ENCODE data around the gene SOAT1.

GRCh38 chr1:179252606-179253005, 41.0 kb upstream of the SOAT1 start:
- TF ChIP-seq POLR2A (IDR thresholded peaks at IDR 0.05; ENCODE audit: low read depth, low read length), result no peak
- TF ChIP-seq USF2 (IDR thresholded peaks at IDR 0.05; ENCODE audit: low read depth, low read length), result no peak
- TF ChIP-seq CTCF (conservative IDR thresholded peaks at IDR 0.05; ENCODE audit: low read depth, low read length), result no peak
- no peak for TF ChIP-seq CHD1 (IDR thresholded peaks at IDR 0.05; ENCODE audit: low read depth, low read length)
- TF ChIP-seq MAZ (IDR thresholded peaks at IDR 0.05; ENCODE audit: borderline replicate concordance, low read depth, low read length), result no peak
- no peak for TF ChIP-seq RFX5 (IDR thresholded peaks at IDR 0.05; ENCODE audit: low read depth, low read length)
- TF ChIP-seq NFE2L2 (IDR thresholded peaks at IDR 0.05; ENCODE audit: low read depth, low read length), result no peak
